Karpas-422 (cell line): Measurements from ENCODE around the gene KCND3. TPM values are rescaled to one million over a fixed set of nuclear protein-coding genes. Genes with fewer than 3 reads are reported as not detected.
"Not testable (repeated sequence)": the region's sequence is repeated elsewhere in the genome, so short reads cannot be mapped to it uniquely, and the experiment has no call there.

ENCODE experiments used
- DNase-seq: peaks from one replicate; pipeline ENCODE4 v3.0.0-alpha.2; 2015
- H2AFZ ChIP-seq: fragments of 200-600 bp; sonication (generic); 2 replicates; pipeline ENCODE4 v1.6.1; 2014; ENCODE audit warnings: antibody characterized with exemption, low read length, mixed read lengths
- H3K27ac ChIP-seq: fragments of 200-600 bp; sonication (generic); 2 replicates; pipeline ENCODE4 v1.5.1; 2014; ENCODE audit warnings: mild to moderate bottlenecking, low read length, moderate library complexity
- H3K27me3 ChIP-seq: fragments of 200-600 bp; sonication (generic); 2 replicates; pipeline ENCODE4 v1.6.1; 2014; ENCODE audit warnings: low read length, mixed read lengths
- H3K36me3 ChIP-seq: fragments of 200-600 bp; sonication (generic); 2 replicates; pipeline ENCODE4 v1.6.1; 2014; ENCODE audit warnings: low read length, mixed read lengths; ENCODE audit not compliant: insufficient read depth
- H3K4me1 ChIP-seq: fragments of 200-600 bp; sonication (generic); 2 replicates; pipeline ENCODE4 v1.6.1; 2014; ENCODE audit warnings: mild to moderate bottlenecking, low read length, mixed read lengths
- H3K4me2 ChIP-seq: fragments of 200-600 bp; sonication (generic); 2 replicates; pipeline ENCODE4 v1.6.1; 2014; ENCODE audit warnings: low read length, low read depth, mild to moderate bottlenecking; ENCODE audit not compliant: poor library complexity, severe bottlenecking
- H3K4me3 ChIP-seq: fragments of 200-600 bp; sonication (generic); 2 replicates; pipeline ENCODE4 v1.5.1; 2014; ENCODE audit warnings: mild to moderate bottlenecking, antibody characterized with exemption, low read length, mixed read lengths
- H3K79me2 ChIP-seq: fragments of 200-600 bp; sonication (generic); 2 replicates; pipeline ENCODE4 v1.6.1; 2014; ENCODE audit warnings: mild to moderate bottlenecking, low read length, mixed read lengths
- H3K9ac ChIP-seq: fragments of 200-600 bp; sonication (generic); 2 replicates; pipeline ENCODE4 v1.6.0; 2014; ENCODE audit warnings: low read length
- H3K9me2 ChIP-seq: fragments of 200-600 bp; sonication (generic), shearing (Covaris generic); replicated peaks from 2 replicates; pipeline ENCODE4 v1.6.0; 2014; ENCODE audit warnings: mild to moderate bottlenecking, low read length, moderate library complexity; ENCODE audit not compliant: insufficient read depth
- H3K9me3 ChIP-seq: fragments of 300-700, 200-600 bp; sonication (generic); 2 replicates; pipeline ENCODE4 v1.6.1; 2014; ENCODE audit warnings: low read length, mixed read lengths
- H4K20me1 ChIP-seq: fragments of 200-600 bp; sonication (generic); 2 replicates; pipeline ENCODE4 v1.6.1; 2014; ENCODE audit warnings: mild to moderate bottlenecking, antibody characterized with exemption, low read length, low read depth; ENCODE audit not compliant: insufficient read depth
- total RNA-seq: library from RNA; depleted of rRNA; stranded (reverse); fragments of >200 nt; shearing (Covaris generic); gene quantifications from 2 replicates; pipeline ENCODE4 v1.2.3, GENCODE V29; 2014; ENCODE audit warnings: low replicate concordance

The KCND3 gene
- total RNA-seq, 1 experiment from 2014 or later = not detected

DNA sequence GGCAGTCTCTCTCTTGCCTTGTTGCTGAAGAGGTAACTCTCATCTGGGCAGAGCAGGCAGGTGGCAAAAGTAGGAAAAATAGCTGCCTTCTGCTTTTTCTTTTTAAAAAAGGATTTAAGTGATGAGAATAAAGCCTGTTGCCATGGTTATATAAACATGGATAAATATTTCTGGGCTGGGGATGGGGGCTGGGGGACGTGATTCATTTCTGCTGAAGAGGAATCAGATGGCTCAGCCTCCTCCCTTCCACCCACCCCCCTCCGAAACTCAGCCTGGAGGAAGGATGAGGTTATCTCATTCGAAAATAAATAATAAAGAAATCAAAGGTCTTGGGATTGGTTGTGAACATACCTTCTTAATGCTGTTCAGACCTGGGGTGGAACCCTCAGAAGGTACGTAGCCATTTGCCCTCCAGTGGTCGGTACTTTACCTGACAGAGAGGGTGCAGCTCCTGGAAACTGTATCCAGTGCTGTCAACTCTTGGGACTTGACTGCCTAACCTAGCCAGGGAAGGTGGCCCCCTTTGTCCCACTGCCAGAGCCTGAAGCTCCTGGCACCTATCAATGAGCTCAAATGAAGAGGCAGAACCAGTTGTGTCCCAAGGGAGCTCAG is 246.4 kb downstream of the KCND3 start:
- H3K27me3 ChIP-seq = no peaks in the 10 kb centered on the region
- H3K4me1 ChIP-seq = peaks cover 14% of the 10 kb centered on the region
- H3K36me3 ChIP-seq = no peaks in the 10 kb centered on the region
- H3K79me2 ChIP-seq = no peaks in the 10 kb centered on the region
- H3K9me2 ChIP-seq = no peaks in the 10 kb centered on the region
- no peaks in the 10 kb centered on the region for H4K20me1 ChIP-seq
- no peaks in the 10 kb centered on the region for H3K9me3 ChIP-seq
- no peak overlapping the region for H3K4me3 ChIP-seq
- H2AFZ ChIP-seq = no peak overlapping the region
- no peak for DNase-seq
- no peak overlapping the region for H3K27ac ChIP-seq
- no peak overlapping the region for H3K4me2 ChIP-seq
- H3K9ac ChIP-seq = no peak overlapping the region

DNA sequence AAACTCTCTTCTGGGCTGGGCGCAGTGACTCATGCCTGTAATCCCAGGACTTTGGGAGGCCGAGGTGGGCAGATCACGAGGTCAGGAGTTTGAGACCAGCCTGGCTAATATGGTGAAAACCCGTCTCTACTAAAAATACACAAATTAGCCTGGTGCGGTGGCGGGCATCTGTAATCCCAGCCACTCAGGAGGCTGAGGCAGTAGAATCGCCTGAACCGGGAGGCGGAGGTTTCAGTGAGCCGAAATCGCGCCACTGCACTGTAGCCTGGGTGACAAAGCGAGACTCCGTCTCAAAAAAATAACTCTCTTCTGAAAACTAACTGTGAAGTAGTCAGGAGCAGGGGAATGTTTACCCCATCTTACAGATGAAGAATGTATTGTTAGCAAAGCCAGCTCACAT is 247.2 kb downstream of the KCND3 start:
- not testable (repeated sequence) for H3K79me2 ChIP-seq, H3K36me3 ChIP-seq, H3K4me3 ChIP-seq, H3K27ac ChIP-seq, H3K9me2 ChIP-seq, H3K4me2 ChIP-seq, H3K9ac ChIP-seq, H3K27me3 ChIP-seq, H2AFZ ChIP-seq, H3K9me3 ChIP-seq, H4K20me1 ChIP-seq, DNase-seq
- H3K4me1 ChIP-seq = peaks cover 21% of the 10 kb centered on the region

DNA sequence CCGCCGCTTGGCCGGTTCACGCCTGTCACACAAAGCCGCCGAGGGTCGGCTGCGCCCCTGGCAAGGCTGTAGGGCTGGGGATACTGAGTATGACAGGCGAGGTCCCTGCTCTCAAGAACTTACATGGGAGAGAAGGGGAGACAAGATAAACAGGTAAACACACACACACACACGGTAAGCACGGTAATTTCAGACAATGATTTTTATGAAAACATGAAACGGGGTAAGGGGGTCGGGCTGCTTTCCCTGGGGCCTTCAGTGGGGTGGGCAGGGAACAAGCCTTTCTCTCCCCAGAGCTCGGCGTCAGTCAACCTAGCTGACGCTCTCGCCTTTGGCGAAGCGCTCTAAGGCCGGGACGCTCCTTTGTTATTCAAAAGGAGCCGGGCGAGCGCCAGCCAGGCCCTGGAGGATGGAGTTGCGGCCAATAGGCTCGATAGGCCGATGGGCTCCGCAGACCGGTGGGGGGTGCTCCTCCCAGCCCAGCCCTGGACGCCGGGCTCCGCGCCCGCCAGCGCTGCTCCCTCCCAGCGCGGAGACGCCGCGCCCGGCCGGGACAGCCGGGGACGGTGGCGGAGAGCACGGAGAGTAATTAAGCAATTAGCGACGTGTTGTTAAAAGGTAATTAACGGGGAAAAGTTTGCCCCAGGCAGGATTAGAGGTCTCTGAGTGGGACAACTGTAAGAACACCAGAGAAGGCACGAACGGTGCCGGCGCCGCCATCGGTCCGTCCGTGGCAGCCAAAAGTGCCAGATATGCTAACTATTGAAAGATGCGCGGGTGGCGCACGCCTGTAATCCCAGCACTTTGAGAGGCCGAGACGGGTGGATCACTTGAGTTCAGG is 249.3 kb downstream of the KCND3 start:
- Histone ChIP-seq H3K9me3 (no peaks in the 10 kb centered on the region), H2AFZ (peak overlapping the region; percentile 84), H3K9ac (peak overlapping the region; percentile 74), H3K79me2 (no peaks in the 10 kb centered on the region), H3K4me3 (peak overlapping the region; percentile 67), H3K9me2 (no peaks in the 10 kb centered on the region), H3K4me1 (peaks cover 30% of the 10 kb centered on the region), H3K27me3 (no peaks in the 10 kb centered on the region), H3K4me2 (peak overlapping the region; percentile 95), H3K36me3 (no peaks in the 10 kb centered on the region), H4K20me1 (peaks cover 12% of the 10 kb centered on the region; the same call in 1 of the 2 replicates), H3K27ac (no peak overlapping the region)
- no peak for DNase-seq

DNA sequence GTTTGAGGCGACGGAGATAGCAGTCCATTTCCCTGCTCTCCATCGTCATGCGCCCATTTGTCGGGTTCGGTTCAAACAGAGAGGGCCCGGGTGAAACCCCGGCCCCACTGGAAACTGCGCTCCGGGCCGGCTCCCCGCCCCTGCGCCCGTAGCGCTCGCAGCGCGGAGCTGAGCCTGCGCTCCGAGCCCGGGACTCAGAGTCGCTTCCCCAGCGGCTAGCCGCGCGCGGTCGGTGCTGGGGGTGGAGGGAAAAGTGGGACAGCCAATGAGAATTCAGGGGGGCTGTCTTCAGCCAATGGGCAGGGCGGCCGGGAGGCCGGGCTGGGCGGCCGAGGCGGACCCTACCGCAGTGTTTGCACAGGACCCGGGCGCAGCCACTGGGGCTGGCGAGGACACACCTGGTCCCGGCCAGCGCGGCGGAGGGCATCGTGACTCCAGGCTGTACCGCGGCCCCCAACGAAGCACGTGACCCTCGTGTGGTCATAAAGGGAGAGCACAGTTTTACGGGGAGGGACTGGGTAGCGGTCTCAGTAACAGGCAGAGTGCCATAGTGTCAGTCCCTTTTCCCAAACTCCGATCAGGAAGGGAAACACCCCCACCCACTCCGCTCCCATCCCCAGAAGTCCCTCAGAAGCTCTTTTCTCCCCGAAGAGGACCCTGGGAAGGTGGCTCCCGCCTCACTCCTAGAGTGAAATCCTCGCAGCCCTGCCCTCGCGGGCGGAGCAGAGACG is 250.1 kb downstream of the KCND3 start, which contains the start of gene INKA2:
TSS of gene INKA2 (minus strand) at position 202 of the 731 bp plus-strand sequence. CDS start at position 49, 153 bp downstream.
- Histone ChIP-seq H3K4me2 (peak within 1 kb of the TSS; percentile 95), H3K9me2 (no peaks in the 10 kb centered on the region), H3K79me2 (no peaks in the 10 kb centered on the region), H3K4me1 (peaks cover 30% of the 10 kb centered on the region), H4K20me1 (peaks cover 12% of the 10 kb centered on the region; the same call in 1 of the 2 replicates), H3K27me3 (no peaks in the 10 kb centered on the region), H2AFZ (peak within 1 kb of the TSS; percentile 84), H3K9ac (peak within 1 kb of the TSS; percentile 74), H3K36me3 (no peaks in the 10 kb centered on the region), H3K27ac (peak within 1 kb of the TSS; percentile 63), H3K9me3 (no peaks in the 10 kb centered on the region), H3K4me3 (peak within 1 kb of the TSS; percentile 67)
- peak; percentile 95 for DNase-seq

DNA sequence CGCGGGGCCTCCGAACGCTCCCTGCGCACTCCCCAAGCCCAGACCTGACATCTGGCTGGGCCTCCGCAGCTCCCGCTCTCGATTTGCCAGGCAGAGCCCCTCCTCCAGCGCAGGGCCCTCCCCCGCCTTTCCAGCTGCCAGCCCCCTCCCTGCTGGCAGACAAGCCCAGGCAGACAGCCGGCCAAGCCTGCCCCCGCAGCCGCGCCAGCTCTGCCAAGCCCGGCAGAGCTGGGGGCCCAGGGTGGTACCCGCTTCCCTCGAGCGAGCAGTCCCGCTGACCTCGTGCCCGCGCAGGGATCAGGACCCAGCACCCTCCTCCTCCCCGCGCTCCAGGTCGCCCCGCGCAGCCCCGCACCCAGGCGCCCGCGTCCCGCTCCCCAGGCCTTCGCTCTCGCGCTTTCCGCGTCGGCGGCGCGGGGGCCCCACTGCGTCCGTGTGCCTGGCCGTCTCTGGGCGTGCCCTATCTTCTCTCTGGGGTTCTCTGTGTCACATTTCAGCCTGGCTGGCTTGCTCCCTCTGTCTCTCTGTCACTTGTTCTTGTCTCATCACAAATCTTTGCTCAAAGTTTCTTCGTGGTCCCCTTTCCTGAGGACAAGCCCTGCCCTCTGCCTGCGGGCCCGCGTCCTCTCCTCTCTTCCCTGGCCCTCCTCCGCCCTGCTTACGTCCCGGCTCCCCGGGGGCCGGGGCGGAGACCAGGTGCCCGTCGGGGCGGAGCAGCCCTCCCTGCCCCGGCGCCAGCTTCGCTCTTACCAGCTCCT is 250.9 kb downstream of the KCND3 start:
- no peaks in the 10 kb centered on the region for H3K9me2 ChIP-seq
- peaks cover 12% of the 10 kb centered on the region; the same call in 1 of the 2 replicates for H4K20me1 ChIP-seq
- peak; percentile 83 for DNase-seq
- H3K4me2 ChIP-seq = peak overlapping the region; percentile 95
- no peaks in the 10 kb centered on the region for H3K27me3 ChIP-seq
- peaks cover 30% of the 10 kb centered on the region for H3K4me1 ChIP-seq
- H3K9ac ChIP-seq = peak overlapping the region; percentile 74
- peak overlapping the region; percentile 84 for H2AFZ ChIP-seq
- no peaks in the 10 kb centered on the region for H3K9me3 ChIP-seq
- H3K36me3 ChIP-seq = no peaks in the 10 kb centered on the region
- H3K4me3 ChIP-seq = peak overlapping the region; percentile 67
- peak overlapping the region; percentile 63 for H3K27ac ChIP-seq
- no peaks in the 10 kb centered on the region for H3K79me2 ChIP-seq

DNA sequence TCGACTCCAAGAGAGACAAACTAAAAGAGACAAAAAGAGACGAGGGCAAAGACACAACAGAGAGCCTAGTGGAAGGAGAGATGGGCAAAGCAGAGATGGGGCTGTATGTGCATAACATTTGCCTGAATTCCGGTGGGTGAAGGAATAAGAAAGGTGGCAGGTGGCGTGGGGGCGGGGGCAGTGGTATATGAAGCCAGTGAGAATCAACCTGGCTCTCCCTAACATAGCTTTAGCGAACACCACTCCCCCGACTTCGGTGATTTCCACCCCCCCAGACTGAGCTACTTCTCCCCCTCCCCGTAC is 251.4 kb downstream of the KCND3 start:
- H3K36me3 ChIP-seq = no peaks in the 10 kb centered on the region
- H3K9me2 ChIP-seq = no peaks in the 10 kb centered on the region
- H3K4me1 ChIP-seq = peaks cover 30% of the 10 kb centered on the region
- H4K20me1 ChIP-seq = peaks cover 12% of the 10 kb centered on the region; the same call in 1 of the 2 replicates
- no peaks in the 10 kb centered on the region for H3K27me3 ChIP-seq
- 0 out of 2 replicates have a peak overlapping the region, but pooled peaks have one; percentile 63 for H3K27ac ChIP-seq
- H3K4me2 ChIP-seq = peak overlapping the region; percentile 95
- no peaks in the 10 kb centered on the region for H3K79me2 ChIP-seq
- H3K4me3 ChIP-seq = peak overlapping the region; percentile 67
- no peak for DNase-seq
- H3K9ac ChIP-seq = peak overlapping the region; percentile 74
- H3K9me3 ChIP-seq = no peaks in the 10 kb centered on the region
- H2AFZ ChIP-seq = no peak overlapping the region

DNA sequence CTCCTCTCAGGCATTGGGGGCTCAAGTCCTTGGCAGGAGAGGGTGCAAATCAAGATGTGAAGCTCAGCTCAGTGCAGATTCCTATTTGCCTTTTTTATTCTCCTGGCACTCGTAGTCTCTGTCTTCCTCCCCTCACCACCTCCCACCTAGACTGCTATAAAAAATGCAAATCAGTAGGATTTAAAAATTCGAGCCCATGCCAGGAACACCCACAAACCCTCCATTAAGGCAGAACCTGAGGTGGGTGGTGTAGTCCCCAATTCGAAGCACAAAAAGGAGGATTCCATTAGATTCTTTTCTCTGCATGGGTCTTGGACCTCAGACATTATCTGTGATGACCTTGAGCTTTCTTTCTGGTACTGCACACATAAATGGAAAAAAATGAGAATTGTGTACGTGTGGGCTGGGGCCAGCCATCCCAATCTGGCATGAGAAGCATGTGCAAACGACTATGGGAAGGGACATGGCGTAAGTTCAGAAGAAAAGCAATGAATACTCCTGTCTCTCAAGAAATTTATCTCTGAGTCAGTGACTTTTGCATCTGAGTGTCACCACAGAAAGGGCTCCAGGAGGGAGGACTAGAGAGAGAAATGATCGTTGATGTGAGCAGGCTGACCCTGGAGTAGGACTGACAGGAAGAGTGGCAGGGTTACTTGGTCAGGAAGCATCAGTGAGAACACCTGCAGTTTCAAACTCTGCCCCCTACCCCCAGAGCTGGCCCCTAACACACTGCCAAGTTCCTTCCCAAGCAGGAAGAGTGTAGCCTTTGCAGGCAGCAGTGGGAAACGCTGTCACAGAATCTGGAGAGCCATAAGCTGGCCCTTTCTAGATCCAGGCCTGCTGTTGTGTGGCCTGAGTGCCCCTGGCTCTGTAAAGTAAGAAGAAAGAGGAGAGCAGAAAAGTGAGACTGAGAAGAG is 252.0 kb downstream of the KCND3 start:
- DNase-seq = no peak
- no peak overlapping the region for H2AFZ ChIP-seq
- no peaks in the 10 kb centered on the region for H3K9me3 ChIP-seq
- peak overlapping the region; percentile 74 for H3K9ac ChIP-seq
- no peaks in the 10 kb centered on the region for H3K9me2 ChIP-seq
- H3K4me1 ChIP-seq = peaks cover 30% of the 10 kb centered on the region
- no peaks in the 10 kb centered on the region for H3K27me3 ChIP-seq
- no peak overlapping the region for H3K27ac ChIP-seq
- H3K36me3 ChIP-seq = no peaks in the 10 kb centered on the region
- H3K4me3 ChIP-seq = peak overlapping the region; percentile 67
- peaks cover 12% of the 10 kb centered on the region; the same call in 1 of the 2 replicates for H4K20me1 ChIP-seq
- no peaks in the 10 kb centered on the region for H3K79me2 ChIP-seq
- peak overlapping the region; percentile 95 for H3K4me2 ChIP-seq
